Neural progenitor cell (in vitro differentiated cells): ENCODE data around the gene DPH1.

Source experiments
- CTCF ChIP-seq: fragments of 200-600 bp; sonication (generic); IDR thresholded peaks from 2 replicates; pipeline ENCODE4 v1.5.1; 2017; ENCODE audit warnings: antibody characterized with exemption, mild to moderate bottlenecking
- EZH2 ChIP-seq: fragments of 200-600 bp; sonication (generic); IDR thresholded peaks from 2 replicates; pipeline ENCODE4 v1.6.1; 2017; ENCODE audit warnings: antibody characterized with exemption, mild to moderate bottlenecking, moderate library complexity

- TF ChIP-seq CTCF (no peak), EZH2 (peak; percentile 21)
These were observed 27.3 kb downstream of the DPH1 start for GRCh38 chr17:2057175-2057759.
